ENCODE measurements around the gene DNAJC18.

DNA sequence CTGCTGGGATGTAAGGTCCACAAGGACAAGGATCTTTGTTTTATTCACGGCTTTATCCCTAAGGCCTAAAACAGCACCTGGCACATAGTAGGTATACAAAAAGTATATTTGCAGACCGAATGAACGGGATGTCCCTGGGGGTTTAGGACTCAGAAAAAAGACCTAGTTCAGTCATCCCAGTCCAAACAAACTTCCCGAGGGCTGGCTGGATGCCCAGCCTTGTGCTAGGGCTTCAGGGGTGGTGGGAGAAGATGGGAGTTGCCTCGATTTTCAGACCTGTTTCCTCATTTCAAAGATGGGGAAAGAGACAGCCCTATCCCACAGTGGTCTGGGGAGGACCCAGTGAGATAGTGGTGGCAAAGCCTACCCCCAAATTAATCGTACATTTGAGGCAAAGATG is 41.4 kb downstream of the DNAJC18 start:
- TF ChIP-seq, protein P1, sequence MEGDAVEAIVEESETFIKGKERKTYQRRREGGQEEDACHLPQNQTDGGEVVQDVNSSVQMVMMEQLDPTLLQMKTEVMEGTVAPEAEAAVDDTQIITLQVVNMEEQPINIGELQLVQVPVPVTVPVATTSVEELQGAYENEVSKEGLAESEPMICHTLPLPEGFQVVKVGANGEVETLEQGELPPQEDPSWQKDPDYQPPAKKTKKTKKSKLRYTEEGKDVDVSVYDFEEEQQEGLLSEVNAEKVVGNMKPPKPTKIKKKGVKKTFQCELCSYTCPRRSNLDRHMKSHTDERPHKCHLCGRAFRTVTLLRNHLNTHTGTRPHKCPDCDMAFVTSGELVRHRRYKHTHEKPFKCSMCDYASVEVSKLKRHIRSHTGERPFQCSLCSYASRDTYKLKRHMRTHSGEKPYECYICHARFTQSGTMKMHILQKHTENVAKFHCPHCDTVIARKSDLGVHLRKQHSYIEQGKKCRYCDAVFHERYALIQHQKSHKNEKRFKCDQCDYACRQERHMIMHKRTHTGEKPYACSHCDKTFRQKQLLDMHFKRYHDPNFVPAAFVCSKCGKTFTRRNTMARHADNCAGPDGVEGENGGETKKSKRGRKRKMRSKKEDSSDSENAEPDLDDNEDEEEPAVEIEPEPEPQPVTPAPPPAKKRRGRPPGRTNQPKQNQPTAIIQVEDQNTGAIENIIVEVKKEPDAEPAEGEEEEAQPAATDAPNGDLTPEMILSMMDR (conservative IDR thresholded peaks at IDR 0.05 in 1 of 2, IDR thresholded peaks at IDR 0.05 in 1 of 2; ENCODE audit: extremely low read depth in 1 of 2, insufficient read depth in 1 of 2, low read depth in 1 of 2, low read length in 2 of 2): no peak
- TF ChIP-seq EZH2 (IDR thresholded peaks at IDR 0.05; ENCODE audit: borderline replicate concordance, low read length): no peak
